Endothelial cell (in vitro differentiated cells): ENCODE measurements around the gene CHAF1B. TPM values are rescaled to one million over a fixed set of nuclear protein-coding genes. Genes with fewer than 3 reads are reported as not detected.
"Not testable (repeated sequence)": the region's sequence is repeated elsewhere in the genome, so short reads cannot be mapped to it uniquely, and the experiment has no call there.

Source experiments
- DNase-seq: peaks from one replicate; pipeline ENCODE4 v3.0.0; 2021; ENCODE audit warnings: low spot score
- H3K27ac Mint-ChIP-seq: one replicate; pipeline ENCODE4 v1.8.0; 2021; ENCODE audit warnings: mixed read lengths, inconsistent platforms; ENCODE audit not compliant: unreplicated experiment
- H3K27me3 Mint-ChIP-seq: one replicate; pipeline ENCODE4 v1.8.0; 2021; ENCODE audit warnings: mild to moderate bottlenecking, moderate library complexity, mixed read lengths, inconsistent platforms; ENCODE audit not compliant: unreplicated experiment
- H3K36me3 Mint-ChIP-seq: one replicate; pipeline ENCODE4 v1.8.0; 2021; ENCODE audit warnings: mild to moderate bottlenecking, low read depth, mixed read lengths, inconsistent platforms; ENCODE audit not compliant: unreplicated experiment
- H3K4me1 Mint-ChIP-seq: one replicate; pipeline ENCODE4 v1.8.0; 2021; ENCODE audit warnings: mild to moderate bottlenecking, mixed read lengths, inconsistent platforms; ENCODE audit not compliant: unreplicated experiment
- H3K4me3 Mint-ChIP-seq: one replicate; pipeline ENCODE4 v1.8.0; 2021; ENCODE audit warnings: mild to moderate bottlenecking, mixed read lengths, inconsistent platforms; ENCODE audit not compliant: unreplicated experiment
- H3K9me3 Mint-ChIP-seq: one replicate; pipeline ENCODE4 v1.8.0; 2021; ENCODE audit warnings: mixed read lengths, inconsistent platforms; ENCODE audit not compliant: unreplicated experiment
- long read RNA-seq: library from polyadenylated mRNA; unstranded; transcript quantifications from one replicate; pipeline ENCODE4 v2.0.0, GENCODE V29; 2020; ENCODE audit not compliant: unreplicated experiment
- total RNA-seq: library from RNA; stranded (reverse); fragmentation: NEBNext Ultra II Directional; extraction: Animal tissue kit (Norgen Biotek cat#: 25700); gene quantifications from one replicate; pipeline ENCODE4 v1.2.1, GENCODE V29; 2021; ENCODE audit not compliant: unreplicated experiment
- TF ChIP-seq, protein P1 (sequence below): fragments of 200-600 bp; sonication (generic); IDR thresholded peaks from one replicate; pipeline ENCODE4 v1.5.0; 2021; ENCODE audit warnings: antibody characterized with exemption; ENCODE audit not compliant: unreplicated experiment

Gene CHAF1B
- total RNA-seq: 6.2 TPM
- long read RNA-seq, full-length matches to known transcripts: 1 of 1 reads
- long read RNA-seq, partial matches to known transcripts: 0 of 1 reads
- long read RNA-seq, other reads (novel, unspliced or antisense): 0 of 1 reads

- H3K9me3 Mint-ChIP-seq: no peaks in the 10 kb centered on the region
- peak within 1 kb of the TSS; percentile 85 for H3K4me3 Mint-ChIP-seq
- H3K27me3 Mint-ChIP-seq: peaks cover 7% of the 10 kb centered on the region
- TF ChIP-seq, protein P1, sequence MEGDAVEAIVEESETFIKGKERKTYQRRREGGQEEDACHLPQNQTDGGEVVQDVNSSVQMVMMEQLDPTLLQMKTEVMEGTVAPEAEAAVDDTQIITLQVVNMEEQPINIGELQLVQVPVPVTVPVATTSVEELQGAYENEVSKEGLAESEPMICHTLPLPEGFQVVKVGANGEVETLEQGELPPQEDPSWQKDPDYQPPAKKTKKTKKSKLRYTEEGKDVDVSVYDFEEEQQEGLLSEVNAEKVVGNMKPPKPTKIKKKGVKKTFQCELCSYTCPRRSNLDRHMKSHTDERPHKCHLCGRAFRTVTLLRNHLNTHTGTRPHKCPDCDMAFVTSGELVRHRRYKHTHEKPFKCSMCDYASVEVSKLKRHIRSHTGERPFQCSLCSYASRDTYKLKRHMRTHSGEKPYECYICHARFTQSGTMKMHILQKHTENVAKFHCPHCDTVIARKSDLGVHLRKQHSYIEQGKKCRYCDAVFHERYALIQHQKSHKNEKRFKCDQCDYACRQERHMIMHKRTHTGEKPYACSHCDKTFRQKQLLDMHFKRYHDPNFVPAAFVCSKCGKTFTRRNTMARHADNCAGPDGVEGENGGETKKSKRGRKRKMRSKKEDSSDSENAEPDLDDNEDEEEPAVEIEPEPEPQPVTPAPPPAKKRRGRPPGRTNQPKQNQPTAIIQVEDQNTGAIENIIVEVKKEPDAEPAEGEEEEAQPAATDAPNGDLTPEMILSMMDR: no peak
- DNase-seq: peak; percentile 89
- no peaks in the 10 kb centered on the region for H3K4me1 Mint-ChIP-seq
- H3K27ac Mint-ChIP-seq: no peak within 1 kb of the TSS
- H3K36me3 Mint-ChIP-seq: no peaks in the 10 kb centered on the region
Measured at GRCh38 chr21:36385233-36386030, at the start of gene CHAF1B. TSS of gene CHAF1B (plus strand) at chr21:36385392. CDS start at chr21:36386137, 745 bp downstream.

DNA sequence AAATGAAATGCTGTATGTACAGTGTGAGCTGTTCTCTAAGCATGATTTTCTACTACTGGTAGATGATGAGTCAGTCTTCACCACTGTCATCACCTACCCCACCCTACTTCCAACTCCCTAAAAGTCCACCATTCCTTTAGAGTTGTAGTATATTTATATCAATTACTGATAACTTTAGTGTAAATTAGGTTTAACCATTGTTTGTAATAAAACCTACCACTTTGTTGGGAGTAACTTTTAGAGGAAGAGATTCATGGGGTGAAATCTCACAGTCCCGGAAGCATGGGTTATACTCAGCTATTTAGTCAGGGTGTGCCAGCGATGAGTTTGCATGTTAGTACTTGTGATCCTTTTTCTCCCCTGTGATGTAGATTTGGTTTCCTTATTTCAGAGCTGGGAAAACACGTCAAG is 48.1 kb upstream of the CHAF1B start:
- H3K4me3 Mint-ChIP-seq: no peak overlapping the region
- H3K27me3 Mint-ChIP-seq: no peaks in the 10 kb centered on the region
- H3K4me1 Mint-ChIP-seq: no peaks in the 10 kb centered on the region
- DNase-seq: no peak
- no peaks in the 10 kb centered on the region for H3K9me3 Mint-ChIP-seq
- H3K36me3 Mint-ChIP-seq: peaks cover 14% of the 10 kb centered on the region
- H3K27ac Mint-ChIP-seq: no peak overlapping the region
- TF ChIP-seq, protein P1: no peak

- H3K27me3 Mint-ChIP-seq: no peaks in the 10 kb centered on the region
- DNase-seq: no peak
- H3K9me3 Mint-ChIP-seq: no peaks in the 10 kb centered on the region
- H3K4me1 Mint-ChIP-seq: no peaks in the 10 kb centered on the region
- TF ChIP-seq, protein P1: no peak
- no peak overlapping the region for H3K27ac Mint-ChIP-seq
- H3K4me3 Mint-ChIP-seq: no peak overlapping the region
- peaks cover 19% of the 10 kb centered on the region for H3K36me3 Mint-ChIP-seq
Measured at GRCh38 chr21:36338975-36339374, 46.2 kb upstream of the CHAF1B start.

DNA sequence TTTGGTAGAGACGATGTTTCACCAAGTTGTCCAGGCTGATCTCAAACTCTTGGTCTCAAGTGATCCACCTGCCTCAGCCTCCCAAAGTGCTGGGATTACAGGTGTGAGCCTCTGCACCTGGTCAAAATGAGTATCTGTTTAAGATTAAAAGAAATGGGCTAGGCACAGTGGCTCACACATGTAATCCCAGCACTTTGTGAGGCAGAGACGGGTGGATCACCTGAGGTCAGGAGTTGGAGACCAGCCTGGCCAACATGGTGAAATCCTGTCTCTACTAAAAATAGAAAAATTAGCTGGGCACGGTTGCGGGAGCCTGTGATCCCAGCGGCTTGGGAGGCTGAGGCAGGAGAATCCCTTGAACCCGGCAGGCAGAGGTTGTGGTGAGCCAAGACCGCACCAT is 42.6 kb upstream of the CHAF1B start:
- not testable (repeated sequence) for H3K4me3 Mint-ChIP-seq, H3K27ac Mint-ChIP-seq, H3K4me1 Mint-ChIP-seq, H3K27me3 Mint-ChIP-seq, H3K9me3 Mint-ChIP-seq, DNase-seq
- H3K36me3 Mint-ChIP-seq: peaks cover 21% of the 10 kb centered on the region

DNA sequence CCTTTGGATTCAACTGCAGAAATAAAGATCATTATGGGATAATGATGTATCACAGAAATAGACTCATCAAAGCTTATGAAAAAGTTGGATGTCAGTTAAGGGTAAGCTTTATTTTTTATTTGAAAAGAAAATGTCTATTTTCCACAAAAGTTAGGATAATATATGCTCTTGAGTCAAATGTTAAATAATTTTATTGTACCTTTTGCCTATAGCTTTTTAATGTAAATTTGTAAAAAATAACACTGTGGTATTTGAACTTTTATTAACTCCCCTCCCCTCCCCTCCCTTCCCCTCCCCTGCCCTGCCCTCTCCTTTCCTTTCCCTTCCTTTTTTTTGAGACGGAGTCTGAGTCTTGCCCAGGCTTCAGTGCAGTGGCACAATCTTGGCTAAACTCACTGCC is 40.3 kb upstream of the CHAF1B start:
- H3K4me1 Mint-ChIP-seq: no peaks in the 10 kb centered on the region
- no peaks in the 10 kb centered on the region for H3K27me3 Mint-ChIP-seq
- DNase-seq: no peak
- H3K4me3 Mint-ChIP-seq: no peak overlapping the region
- H3K9me3 Mint-ChIP-seq: no peaks in the 10 kb centered on the region
- peaks cover 19% of the 10 kb centered on the region for H3K36me3 Mint-ChIP-seq
- TF ChIP-seq, protein P1: no peak
- H3K27ac Mint-ChIP-seq: no peak overlapping the region
